PFSK-1 (cell line): Measurements from ENCODE around the gene CRADD.

Experiments used
- FOXP2 ChIP-seq: optimal IDR thresholded peaks from 2 replicates; pipeline ENCODE3; 2011; ENCODE audit warnings: borderline replicate concordance, control low read depth, inconsistent platforms; ENCODE audit not compliant: insufficient read depth; ENCODE audit errors: extremely low read length, extremely low read depth
- POLR2AphosphoS5 ChIP-seq: IDR thresholded peaks from 2 replicates; pipeline ENCODE4 v1.6.1; 2012; ENCODE audit warnings: low read depth, mild to moderate bottlenecking, control low read depth, low read length, moderate library complexity
- SIN3A ChIP-seq: IDR thresholded peaks from 2 replicates; pipeline ENCODE4 v1.6.1; 2012; ENCODE audit warnings: mild to moderate bottlenecking, low read length, moderate library complexity, borderline replicate concordance; ENCODE audit not compliant: insufficient read depth
- TAF1 ChIP-seq: IDR thresholded peaks from 2 replicates; pipeline ENCODE4 v1.6.1; 2012; ENCODE audit warnings: low read length, control low read depth, borderline replicate concordance; ENCODE audit not compliant: insufficient read depth
- TF ChIP-seq, protein P1 (sequence below), 2 experiments: IDR thresholded peaks; 2 replicates each; pipeline versions ENCODE4 v1.6.1 to v1.8.0; 2011 to 2012; ENCODE audit warnings: low read depth in 2 of 2, low read length in 2 of 2, control low read depth in 1 of 2, inconsistent platforms in 1 of 2, mild to moderate bottlenecking in 1 of 2, moderate library complexity in 1 of 2; ENCODE audit not compliant: insufficient read depth in 1 of 2

- TF ChIP-seq POLR2AphosphoS5, result no peak
- no peak for TF ChIP-seq SIN3A
- TF ChIP-seq, protein P1, sequence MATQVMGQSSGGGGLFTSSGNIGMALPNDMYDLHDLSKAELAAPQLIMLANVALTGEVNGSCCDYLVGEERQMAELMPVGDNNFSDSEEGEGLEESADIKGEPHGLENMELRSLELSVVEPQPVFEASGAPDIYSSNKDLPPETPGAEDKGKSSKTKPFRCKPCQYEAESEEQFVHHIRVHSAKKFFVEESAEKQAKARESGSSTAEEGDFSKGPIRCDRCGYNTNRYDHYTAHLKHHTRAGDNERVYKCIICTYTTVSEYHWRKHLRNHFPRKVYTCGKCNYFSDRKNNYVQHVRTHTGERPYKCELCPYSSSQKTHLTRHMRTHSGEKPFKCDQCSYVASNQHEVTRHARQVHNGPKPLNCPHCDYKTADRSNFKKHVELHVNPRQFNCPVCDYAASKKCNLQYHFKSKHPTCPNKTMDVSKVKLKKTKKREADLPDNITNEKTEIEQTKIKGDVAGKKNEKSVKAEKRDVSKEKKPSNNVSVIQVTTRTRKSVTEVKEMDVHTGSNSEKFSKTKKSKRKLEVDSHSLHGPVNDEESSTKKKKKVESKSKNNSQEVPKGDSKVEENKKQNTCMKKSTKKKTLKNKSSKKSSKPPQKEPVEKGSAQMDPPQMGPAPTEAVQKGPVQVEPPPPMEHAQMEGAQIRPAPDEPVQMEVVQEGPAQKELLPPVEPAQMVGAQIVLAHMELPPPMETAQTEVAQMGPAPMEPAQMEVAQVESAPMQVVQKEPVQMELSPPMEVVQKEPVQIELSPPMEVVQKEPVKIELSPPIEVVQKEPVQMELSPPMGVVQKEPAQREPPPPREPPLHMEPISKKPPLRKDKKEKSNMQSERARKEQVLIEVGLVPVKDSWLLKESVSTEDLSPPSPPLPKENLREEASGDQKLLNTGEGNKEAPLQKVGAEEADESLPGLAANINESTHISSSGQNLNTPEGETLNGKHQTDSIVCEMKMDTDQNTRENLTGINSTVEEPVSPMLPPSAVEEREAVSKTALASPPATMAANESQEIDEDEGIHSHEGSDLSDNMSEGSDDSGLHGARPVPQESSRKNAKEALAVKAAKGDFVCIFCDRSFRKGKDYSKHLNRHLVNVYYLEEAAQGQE (IDR thresholded peaks at IDR 0.05; ENCODE audit: insufficient read depth in 1 of 2, low read depth in 2 of 2, low read length in 2 of 2), result no peak
- no peak for TF ChIP-seq TAF1
- no peak for TF ChIP-seq FOXP2
Measured at GRCh38 chr12:93772003-93772700, 95.0 kb downstream of the CRADD start.
